Brain microvascular endothelial cell (primary cell): ENCODE measurements around the gene TNIP1.

ENCODE experiments used
- DNase-seq: peaks from one replicate; pipeline ENCODE4 v3.0.0-alpha.2; 2020
- H3K27ac ChIP-seq: fragments of 250-450 bp; sonication (Bioruptor Pico); 2 replicates; pipeline ENCODE4 v1.5.1; 2020; ENCODE audit warnings: mild to moderate bottlenecking, moderate library complexity
- H3K27me3 ChIP-seq: fragments of 250-450 bp; sonication (Bioruptor Pico); replicated peaks from 2 replicates; pipeline ENCODE4 v1.5.1; 2020; ENCODE audit warnings: mild to moderate bottlenecking
- H3K36me3 ChIP-seq: fragments of 250-450 bp; sonication (Bioruptor Pico); replicated peaks from 2 replicates; pipeline ENCODE4 v1.5.1; 2020; ENCODE audit warnings: mild to moderate bottlenecking
- H3K4me3 ChIP-seq: 2 replicates; pipeline ENCODE4 v1.5.1; 2011; ENCODE audit warnings: low read depth, mild to moderate bottlenecking, control low read depth, low read length, moderate library complexity
- in situ Hi-C: cut with HindIII; loops from 2 replicates; pipeline ENCODE4 v1.10.0; 2017; ENCODE audit warnings: low sequenced_read_pairs, low pct_ligation_motif_present
- TF ChIP-seq, protein P1 (sequence below): IDR thresholded peaks from 2 replicates; pipeline ENCODE4 v1.5.1; 2011; ENCODE audit warnings: low read depth, mild to moderate bottlenecking, moderate library complexity, low read length, control low read depth, inconsistent platforms; ENCODE audit errors: missing control alignments

Gene TNIP1

DNA sequence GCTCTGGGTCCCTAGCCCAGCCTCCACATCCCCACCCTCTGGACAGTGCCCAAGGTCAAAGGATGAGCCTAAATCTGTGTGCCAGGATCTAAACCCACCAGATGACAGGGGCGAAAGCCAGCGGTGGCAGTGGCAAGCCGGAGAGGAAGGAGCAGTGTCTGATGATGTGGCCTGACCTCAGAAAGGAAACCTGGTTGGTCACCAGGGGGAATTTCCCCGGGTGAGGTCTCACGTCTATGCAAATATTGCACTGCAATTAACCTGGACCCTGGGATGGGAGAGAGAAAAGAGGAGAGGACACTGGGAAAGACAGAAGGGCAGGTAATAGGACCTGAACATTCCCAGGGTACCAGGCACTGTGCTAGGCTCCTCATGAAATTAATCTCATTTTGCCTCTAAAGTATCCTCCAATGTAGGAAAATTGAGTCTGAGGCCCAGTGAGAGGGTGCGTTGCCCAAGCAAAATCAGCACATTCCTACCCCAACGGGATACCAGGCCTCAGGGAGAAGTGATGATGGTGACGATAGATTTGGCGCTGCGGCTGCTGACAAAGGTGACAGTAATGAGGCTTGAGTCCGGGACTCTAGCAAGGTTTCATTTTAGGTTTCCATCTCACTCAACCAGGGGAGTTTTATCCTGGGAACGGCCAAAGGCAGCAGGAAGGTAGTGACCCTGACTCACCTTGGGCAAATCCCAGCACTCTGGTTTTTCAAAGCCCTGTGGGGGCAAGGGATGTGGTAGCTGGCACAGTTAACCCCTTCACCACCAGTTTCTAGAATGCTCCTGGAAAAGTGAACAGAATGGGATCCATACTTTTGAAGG is 13.4 kb upstream of the TNIP1 start:
- no peak overlapping the region for H3K4me3 ChIP-seq
- peak overlapping the region; percentile 89 for H3K27ac ChIP-seq
- TF ChIP-seq, protein P1, sequence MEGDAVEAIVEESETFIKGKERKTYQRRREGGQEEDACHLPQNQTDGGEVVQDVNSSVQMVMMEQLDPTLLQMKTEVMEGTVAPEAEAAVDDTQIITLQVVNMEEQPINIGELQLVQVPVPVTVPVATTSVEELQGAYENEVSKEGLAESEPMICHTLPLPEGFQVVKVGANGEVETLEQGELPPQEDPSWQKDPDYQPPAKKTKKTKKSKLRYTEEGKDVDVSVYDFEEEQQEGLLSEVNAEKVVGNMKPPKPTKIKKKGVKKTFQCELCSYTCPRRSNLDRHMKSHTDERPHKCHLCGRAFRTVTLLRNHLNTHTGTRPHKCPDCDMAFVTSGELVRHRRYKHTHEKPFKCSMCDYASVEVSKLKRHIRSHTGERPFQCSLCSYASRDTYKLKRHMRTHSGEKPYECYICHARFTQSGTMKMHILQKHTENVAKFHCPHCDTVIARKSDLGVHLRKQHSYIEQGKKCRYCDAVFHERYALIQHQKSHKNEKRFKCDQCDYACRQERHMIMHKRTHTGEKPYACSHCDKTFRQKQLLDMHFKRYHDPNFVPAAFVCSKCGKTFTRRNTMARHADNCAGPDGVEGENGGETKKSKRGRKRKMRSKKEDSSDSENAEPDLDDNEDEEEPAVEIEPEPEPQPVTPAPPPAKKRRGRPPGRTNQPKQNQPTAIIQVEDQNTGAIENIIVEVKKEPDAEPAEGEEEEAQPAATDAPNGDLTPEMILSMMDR: no peak
- in situ Hi-C loops: no loop called here
- H3K27me3 ChIP-seq: no peaks in the 10 kb centered on the region
- H3K36me3 ChIP-seq: peaks cover 2% of the 10 kb centered on the region
- DNase-seq: peak; percentile 55

DNA sequence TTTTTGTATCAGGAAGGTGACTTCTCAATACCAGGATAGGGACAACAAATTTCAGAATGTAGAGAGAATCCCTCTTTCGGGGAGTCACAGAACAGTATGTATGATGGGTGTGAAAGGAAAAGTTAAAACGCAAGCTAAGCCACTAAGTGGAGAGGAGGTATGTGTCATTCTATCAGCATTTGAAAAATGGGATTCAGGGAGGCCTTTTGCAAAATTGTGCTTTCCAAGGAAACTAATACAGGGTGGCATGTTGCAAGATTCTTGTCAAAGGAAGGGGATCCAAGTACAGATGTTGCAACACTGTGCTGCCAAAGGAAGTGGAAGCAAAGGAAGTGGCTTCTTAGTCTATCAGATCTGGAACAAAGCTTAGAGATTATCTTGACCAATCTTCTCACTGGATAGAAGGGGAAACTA is 12.6 kb upstream of the TNIP1 start:
- no peaks in the 10 kb centered on the region for H3K36me3 ChIP-seq
- peak overlapping the region; percentile 89 for H3K27ac ChIP-seq
- TF ChIP-seq, protein P1: peak; percentile 30
- no peaks in the 10 kb centered on the region for H3K27me3 ChIP-seq
- no peak overlapping the region for H3K4me3 ChIP-seq
- DNase-seq: peak; percentile 90
- in situ Hi-C loops: no loop called here

DNA sequence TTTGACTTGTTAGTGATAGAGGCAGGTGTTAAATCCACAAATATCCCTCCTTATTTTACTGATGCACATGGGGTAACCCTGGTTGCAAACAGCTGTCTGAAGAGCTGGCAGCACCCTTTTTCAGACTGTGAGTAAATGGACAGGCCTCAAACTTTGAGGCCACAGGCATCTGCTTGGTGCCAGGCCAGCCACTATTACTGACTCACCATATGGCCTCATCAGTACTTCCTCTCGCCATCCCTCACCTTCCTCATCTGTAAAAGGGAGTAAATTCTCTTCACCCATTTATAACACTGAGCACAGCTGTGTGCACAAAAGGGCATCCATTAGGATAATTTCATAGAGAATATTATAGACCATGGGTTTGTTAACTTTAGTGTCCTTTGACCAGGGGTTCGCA is 11.9 kb upstream of the TNIP1 start:
- in situ Hi-C loops: no loop called here
- no peaks in the 10 kb centered on the region for H3K27me3 ChIP-seq
- no peaks in the 10 kb centered on the region for H3K36me3 ChIP-seq
- H3K27ac ChIP-seq: peak overlapping the region; percentile 89
- H3K4me3 ChIP-seq: no peak overlapping the region
- TF ChIP-seq, protein P1: no peak
- peak; percentile 66 for DNase-seq

DNA sequence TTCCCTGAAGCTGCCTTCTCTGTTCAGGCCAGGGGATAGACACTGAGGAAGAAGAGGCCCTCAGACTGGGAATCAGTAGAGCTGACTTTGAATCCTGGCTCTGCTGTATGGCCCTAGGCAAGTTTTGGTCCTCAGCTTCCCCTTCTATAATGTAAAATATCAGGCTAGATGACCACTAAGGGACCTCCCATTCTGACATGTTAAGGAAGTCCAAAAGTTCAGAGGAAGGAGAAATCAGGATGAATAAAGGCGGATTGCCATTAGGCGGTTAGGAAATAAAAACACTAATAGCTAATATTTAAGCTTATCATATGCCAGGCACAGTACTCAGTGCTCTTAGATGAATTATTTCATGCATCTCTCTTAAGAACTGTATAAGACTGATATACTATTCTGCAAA is 8.9 kb upstream of the TNIP1 start:
- no peak overlapping the region for H3K4me3 ChIP-seq
- DNase-seq: no peak
- in situ Hi-C loops: no loop called here
- no peaks in the 10 kb centered on the region for H3K27me3 ChIP-seq
- H3K36me3 ChIP-seq: no peaks in the 10 kb centered on the region
- TF ChIP-seq, protein P1: no peak
- no peak overlapping the region for H3K27ac ChIP-seq

DNA sequence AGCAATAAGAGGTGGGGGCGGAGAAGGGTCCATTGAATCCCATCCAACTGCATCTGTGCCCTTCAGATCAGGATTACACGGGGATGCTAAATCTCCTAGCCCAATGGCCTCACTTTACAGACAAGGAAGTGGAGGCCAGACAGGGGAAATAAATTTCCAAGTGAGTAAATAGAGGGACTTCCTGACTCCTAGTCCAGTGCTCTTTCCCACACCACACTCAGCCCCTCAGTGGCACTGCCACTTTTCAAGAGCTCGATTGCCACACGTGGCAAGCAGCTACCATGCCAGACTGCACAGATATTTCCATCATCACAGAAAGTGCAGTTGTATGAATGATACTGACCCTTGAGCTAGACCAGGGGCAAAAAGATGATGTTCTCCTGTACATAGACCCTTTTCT is 8.2 kb upstream of the TNIP1 start:
- no peak overlapping the region for H3K4me3 ChIP-seq
- no peak for DNase-seq
- H3K27ac ChIP-seq: no peak overlapping the region
- H3K36me3 ChIP-seq: no peaks in the 10 kb centered on the region
- in situ Hi-C loops: no loop called here
- TF ChIP-seq, protein P1: no peak
- no peaks in the 10 kb centered on the region for H3K27me3 ChIP-seq

DNA sequence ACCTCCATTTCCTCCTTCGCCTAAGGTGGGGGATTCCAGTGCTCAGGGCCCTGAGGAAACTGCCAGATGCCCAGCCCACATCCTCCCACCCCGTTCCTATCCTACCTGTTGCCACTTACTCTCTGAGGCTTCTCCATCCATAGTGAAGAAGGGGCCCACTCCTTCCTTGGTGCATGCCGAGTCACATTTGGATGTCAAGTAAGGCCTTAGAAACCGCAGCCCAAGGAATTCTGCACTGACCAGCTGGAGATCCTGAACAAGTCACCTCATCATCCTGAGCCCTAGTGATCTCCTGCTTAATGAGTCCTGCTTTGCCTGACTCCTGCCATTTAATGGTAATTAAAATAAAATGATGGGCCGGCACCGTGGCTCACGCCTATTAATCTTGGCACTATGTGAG is 6.7 kb upstream of the TNIP1 start:
- H3K27ac ChIP-seq: no peak overlapping the region
- in situ Hi-C loops: no loop called here
- TF ChIP-seq, protein P1: no peak
- no peak overlapping the region for H3K4me3 ChIP-seq
- no peaks in the 10 kb centered on the region for H3K27me3 ChIP-seq
- H3K36me3 ChIP-seq: no peaks in the 10 kb centered on the region
- DNase-seq: no peak
